Glomerular endothelial cell (primary cell): ENCODE results near the gene ATP5MC2. TPM values are rescaled to one million over a fixed set of nuclear protein-coding genes. Genes with fewer than 3 reads are reported as not detected.
A peak's percentile ranks its signal among the peaks of the same experiment; 100 is the strongest.
"Not testable (repeated sequence)": the region's sequence is repeated elsewhere in the genome, so short reads cannot be mapped to it uniquely, and the experiment has no call there.

Experiments
- DNase-seq: peaks from one replicate; pipeline ENCODE4 v3.0.0-alpha.2; 2011; ENCODE audit warnings: low read depth, low spot score; ENCODE audit errors: extremely low read depth
- total RNA-seq: library from RNA; depleted of rRNA; stranded (reverse); fragments of >200 nt; gene quantifications from 2 replicates; pipeline ENCODE4 v1.2.3, GENCODE V29; 2015

Gene ATP5MC2
- 301 and 370 TPM in 2 replicates for total RNA-seq

DNA sequence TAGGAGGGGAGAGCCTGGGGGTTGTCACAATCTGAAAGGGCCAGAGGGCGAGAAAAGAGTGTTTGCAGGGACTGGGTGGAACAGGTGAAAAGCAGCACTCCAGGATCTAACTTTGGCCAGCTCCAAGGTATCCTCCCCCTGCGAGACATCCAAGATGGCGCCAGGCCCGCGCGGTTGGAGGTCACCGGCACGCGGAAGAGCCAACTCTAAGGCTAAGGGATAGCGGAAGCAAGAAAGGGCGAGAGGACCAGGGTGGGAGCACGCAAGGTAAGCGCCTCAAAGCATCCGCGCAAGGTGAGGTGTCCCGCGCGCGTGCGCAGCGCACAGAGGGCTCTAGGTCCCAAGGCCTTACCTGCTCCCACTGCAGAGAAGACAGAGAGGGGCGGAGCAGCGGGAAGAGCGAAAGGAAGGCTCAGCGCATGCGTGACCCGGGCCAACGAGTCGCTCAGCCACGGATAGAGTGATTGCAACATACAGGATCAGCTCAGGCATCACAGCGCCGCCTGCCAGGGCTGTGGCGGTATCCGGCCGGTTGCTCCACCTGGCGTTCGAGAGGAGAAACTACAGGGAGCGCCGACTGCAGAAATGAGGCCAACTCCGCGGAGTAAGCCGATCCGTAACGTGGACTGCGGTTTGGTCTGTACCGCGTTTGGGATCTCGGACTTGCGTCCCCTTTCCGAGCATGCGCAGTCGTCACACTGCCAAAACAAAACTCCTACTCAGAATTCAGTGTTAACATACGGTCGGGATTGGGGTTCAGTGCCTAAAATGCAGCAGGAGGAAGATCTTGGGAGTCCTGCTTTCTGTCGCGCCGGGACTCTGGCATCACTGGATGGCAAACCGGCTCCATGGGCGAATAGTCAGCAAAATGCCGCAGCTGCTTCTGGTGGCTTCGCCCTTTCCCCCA is at the start of gene ATP5MC2:
ATP5MC2 (minus strand) TSS at position 383 of the 907 bp plus-strand sequence. CDS start 3,469 bp downstream, outside the sequence.
- peak; percentile 90 for DNase-seq

GRCh38 chr12:53722450-53723041 is 46.7 kb upstream of the ATP5MC2 start:
- DNase-seq, result no peak

- no peak for DNase-seq
Measured at GRCh38 chr12:53720946-53721345, 45.1 kb upstream of the ATP5MC2 start.

DNA sequence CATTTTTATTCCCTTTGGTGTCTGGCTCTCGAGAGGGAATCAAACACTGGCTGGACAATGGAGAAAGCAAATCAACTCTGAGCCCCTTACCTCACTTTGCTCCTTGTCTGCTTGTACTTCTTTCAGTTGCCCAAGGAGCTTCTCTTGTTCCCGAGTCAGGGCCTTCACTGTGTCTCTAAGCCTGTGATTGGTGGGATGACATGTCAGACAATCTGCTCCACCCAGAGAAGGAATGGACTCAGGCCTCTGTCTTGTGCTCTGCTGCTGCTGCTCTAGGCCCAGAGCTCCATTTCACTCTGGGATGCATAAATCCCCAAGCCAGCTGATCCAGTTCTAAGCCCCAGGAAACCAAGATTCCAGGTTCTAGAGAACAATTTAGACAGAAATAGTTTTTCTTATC is 43.8 kb upstream of the ATP5MC2 start:
- DNase-seq, result no peak

- not testable (repeated sequence) for DNase-seq
Measured at GRCh38 chr12:53718567-53718966, 42.7 kb upstream of the ATP5MC2 start.

- no peak for DNase-seq
Measured at GRCh38 chr12:53717319-53717718, 41.4 kb upstream of the ATP5MC2 start.

GRCh38 chr12:53714004-53714403 is 38.1 kb upstream of the ATP5MC2 start:
- no peak for DNase-seq

DNA sequence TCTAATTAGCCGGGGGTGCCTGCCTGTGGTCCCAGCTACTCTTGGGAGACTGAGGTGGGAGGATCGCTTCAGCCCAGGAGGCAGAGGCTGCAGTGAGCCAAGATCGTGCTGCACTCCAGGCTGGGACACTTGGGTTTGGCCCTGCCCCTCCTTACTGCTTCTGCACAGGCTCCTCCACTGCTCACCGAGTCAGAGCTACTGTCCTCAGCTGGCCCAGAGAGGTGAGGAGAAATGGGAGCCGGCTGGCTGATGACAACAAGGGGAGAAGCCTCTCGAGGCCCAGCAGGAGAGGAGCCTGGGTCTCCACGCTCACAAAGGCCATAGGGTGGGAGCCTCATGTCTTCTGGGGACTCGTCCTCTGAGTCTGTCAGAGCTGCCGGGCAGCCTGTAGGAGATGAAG is 37.6 kb upstream of the ATP5MC2 start:
- no peak for DNase-seq

DNA sequence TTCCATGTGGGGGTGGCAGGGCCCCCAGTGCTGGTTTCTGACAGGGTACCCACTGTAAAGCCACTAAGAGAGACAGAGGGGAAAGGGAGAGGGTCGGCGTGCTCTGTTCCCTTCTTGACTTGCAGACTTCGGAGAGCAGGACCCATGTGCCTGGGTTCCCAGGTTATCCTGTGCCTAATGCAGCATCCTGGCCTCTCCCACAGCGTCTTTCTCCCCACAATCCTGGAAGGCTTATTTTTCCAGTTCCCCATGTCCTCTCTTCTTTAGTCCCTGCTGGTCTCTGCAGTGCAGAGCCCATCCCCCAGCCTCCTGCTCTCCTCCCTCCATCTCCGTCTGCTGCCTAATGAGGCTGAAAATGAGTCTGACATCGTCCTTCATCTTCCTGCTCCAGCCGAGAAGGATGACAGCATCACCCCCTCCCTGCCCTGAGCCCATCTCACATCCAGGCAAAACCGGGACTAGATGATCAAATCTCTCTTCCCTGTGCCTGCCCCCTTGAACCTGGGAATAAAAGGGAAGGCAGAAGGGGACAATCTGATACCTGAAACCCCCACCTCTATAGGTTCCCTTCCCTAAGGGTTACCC is 36.3 kb upstream of the ATP5MC2 start:
- no peak for DNase-seq

DNA sequence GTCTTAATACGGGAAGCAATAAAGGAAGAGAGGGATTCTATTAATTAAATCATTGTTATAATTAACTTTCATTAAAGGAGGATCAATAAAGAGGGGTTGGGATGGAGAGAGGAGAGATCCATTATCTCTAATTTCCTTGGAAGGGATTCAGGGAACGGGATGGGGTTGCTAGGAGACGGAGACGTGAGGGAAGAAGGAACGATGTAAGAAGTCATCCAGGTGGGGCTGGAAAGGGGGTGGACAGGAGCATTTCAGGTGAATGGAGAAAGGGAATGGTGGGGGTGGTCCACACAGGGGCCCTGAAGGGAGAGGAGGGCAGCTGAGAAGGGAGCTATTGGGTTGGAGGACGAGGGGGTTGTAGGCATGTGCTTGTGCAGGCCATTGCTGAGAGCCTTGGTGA is 34.2 kb upstream of the ATP5MC2 start:
- DNase-seq, result no peak

DNA sequence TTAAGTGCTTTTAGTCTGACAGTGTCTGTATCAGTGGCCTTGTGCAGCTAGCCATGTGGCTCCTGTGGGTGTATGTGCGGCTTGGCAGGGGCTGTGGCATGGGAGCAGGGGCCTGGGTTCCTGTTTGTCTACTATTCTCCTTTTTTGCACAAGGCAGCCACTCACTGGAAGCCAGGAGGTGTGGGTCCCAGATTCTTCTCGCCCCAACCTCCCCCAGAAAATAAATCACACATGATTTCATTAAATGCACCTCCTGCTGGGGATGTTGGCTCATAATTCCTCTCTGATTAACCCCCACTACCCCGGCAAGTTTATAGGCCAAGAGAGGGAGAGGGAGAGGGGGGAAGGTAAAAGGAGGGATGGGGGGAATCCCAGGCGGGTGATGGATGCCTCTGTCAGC is 33.8 kb upstream of the ATP5MC2 start:
- DNase-seq, result no peak

DNA sequence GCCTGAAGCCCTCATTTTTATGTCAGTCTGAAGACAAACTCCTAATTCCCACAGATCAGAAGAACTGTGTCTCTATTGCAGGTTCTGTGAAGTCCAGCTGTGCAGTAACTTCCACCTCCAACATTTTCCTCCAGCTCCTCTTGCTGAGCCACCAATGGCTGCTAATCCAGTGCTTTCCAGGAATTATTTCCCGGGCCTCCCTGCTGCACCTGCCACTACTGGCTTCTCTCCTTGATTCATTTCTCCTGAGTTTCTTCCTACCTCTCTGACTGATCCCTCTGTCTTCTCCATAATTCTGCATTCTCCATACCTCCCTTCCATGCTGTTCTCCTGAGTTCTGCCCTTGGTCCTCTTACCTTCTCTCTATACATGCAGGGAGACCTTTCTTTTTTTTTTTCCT is 30.2 kb upstream of the ATP5MC2 start:
- no peak for DNase-seq

DNA sequence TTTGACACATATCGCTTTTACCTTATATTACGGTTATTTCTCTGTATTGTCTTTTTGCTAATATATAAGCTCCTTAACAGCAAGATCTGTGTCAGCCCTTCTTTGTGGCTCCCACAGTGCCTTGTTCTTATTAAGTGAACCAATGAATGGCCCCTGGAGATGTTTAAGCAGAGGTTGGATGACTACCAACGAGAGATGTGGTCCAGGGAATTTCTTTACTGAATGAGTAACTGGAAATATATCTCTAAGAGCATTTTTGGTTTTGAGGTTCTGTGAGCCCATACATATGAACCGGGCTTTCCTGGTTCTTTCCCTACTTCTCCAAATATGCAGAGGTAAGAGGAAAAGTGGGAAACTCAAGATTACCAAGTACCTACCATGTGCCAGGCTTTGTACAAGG is 27.9 kb upstream of the ATP5MC2 start:
- no peak for DNase-seq

- no peak for DNase-seq
Measured at GRCh38 chr12:53701518-53702264, 25.8 kb upstream of the ATP5MC2 start.

GRCh38 chr12:53700567-53700966 is 24.7 kb upstream of the ATP5MC2 start:
- DNase-seq, result no peak

DNA sequence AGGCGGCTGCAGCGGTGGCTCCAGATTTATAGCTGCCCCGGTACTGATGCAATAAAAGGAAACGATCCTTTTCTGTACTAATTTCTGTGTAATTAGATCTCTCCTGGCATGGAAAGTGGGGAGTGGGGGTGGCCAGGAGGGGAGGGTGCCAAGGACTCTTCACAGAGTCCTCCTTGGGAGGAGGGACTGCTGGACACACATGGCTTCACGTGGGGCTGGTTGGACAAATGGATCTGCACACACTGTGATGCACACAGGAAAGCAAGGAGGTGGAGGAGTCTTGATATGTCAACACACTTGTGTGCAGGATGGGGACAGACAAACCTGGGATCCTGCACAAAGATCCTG is 23.8 kb upstream of the ATP5MC2 start:
- no peak for DNase-seq

GRCh38 chr12:53698948-53699677 is 23.2 kb upstream of the ATP5MC2 start:
- DNase-seq, result no peak

DNA sequence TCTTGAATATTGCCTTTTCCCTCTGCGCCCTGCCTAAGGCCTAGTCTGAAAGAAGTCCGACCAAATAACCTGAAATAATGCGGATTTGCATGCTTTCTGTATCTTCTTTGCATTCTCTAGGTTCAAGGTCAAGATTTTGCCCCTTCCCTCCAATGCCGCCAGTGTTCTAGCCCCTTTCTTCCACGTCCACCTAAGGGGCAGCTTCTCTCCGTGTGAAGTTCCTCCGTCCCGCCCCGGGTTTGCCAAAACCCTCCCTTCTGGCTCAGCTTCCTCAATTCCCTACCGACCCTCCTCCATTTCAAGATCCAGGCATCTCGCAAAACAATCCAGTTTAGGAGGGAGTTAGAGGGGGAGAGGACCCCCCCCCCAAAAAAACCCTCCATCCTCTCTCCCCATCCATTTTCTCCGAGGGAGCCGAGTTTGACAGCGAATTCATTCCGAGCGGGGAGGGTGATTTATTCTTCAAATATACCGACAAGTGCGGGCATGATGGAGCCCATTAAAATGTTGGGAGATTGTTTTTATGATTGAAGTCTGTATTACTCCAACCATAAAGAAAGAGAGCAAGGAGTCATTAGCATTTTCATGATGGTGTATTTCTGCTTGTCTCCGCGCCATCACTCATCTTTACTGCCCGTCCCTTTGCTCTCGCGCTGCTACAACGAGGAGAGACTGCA is 20.9 kb upstream of the ATP5MC2 start:
- no peak for DNase-seq

- DNase-seq, result peak; percentile 72
Measured at GRCh38 chr12:53696285-53696654, 20.4 kb upstream of the ATP5MC2 start.
